Measurements from ENCODE around the gene GPX2.
"Not testable (repeated sequence)": the region's sequence is repeated elsewhere in the genome, so short reads cannot be mapped to it uniquely, and the experiment has no call there.

GPX2 gene

DNA sequence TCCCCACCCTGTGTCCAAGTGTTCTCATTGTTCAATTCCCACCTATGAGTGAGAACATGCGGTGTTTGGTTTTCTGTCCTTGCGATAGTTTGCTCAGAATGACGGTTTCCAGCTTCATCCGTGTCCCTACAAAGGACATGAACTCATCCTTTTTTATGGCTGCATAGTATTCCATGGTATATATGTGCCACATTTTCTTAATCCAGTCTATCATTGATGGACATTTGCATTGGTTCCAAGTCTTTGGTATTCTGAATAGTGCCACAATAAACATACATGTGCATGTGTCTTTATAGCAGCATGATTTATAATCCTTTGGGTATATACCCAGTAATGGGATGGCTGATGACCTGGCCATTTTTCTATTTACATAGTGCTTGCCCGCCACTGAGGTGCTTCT, 29.1 kb downstream of the GPX2 start:
- not testable (repeated sequence) for DNase-seq (ENCODE audit: low read depth)

DNA sequence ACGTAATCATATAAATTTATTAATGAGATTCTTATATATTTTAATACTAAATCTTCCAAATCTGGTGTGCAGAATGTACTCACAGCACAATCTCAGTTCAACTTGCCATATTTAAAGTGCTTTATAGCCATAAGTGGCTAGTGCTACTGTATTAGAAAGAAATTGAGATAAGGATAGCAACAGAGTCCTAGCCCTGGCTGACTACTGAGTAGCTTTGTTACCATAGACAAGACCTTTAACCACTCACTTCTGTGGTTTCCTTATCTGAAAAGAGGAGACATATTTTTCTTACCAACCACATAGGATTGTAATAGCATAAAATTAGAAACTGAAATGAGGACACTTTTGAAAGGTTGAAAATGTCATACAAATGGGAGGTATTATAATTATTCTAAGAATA, 30.3 kb downstream of the GPX2 start:
- DNase-seq (ENCODE audit: low read depth): no peak

DNA sequence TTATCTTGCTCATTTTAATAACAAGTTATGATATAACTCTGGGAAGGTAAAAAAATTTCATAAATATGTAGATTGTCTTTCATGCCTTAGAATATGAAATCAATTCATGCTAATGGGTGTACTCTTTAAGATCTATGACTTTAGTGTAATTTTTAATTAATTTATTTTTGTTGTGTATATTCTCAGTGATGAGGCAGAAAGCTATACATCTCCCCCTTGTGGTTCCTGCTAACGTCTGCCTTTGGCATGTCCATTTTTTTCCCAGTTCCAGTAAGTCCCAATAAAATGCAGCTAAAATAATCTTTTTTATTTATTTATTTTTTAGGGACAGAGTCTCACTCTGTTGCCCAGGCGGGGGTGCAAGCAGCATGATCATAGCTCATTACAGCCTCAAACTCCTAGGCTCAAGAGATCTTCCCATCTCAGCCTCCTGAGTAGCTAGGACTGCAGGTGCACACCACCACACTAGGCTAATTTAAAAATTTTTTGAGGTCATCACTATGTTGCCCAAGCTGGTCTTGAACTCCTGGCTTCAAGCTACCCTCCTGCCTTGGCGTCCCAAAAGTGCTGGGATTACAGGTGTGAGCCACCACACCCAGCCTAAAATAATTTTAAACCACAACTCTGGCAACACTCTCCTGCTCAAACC, 31.6 kb downstream of the GPX2 start:
- DNase-seq (ENCODE audit: low read depth): no peak

DNA sequence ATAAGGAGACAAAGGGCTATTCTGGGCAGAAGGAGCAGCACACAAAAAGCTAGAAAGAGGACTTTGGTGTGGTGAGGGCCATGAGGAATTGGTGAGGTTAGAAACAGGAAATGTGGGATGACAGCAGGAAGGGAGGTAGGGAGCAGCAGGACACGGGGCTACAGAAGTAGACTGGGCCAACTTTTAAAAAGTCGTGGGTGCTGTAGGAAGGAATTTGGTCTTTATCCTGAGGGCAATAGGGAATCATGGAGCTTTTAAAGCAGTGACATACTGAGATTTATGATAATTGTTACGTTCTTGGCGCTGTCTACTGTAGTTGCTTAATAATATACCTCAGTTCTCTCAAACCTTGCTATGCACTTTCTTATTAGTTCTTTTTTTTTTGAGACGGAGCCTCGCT, 36.5 kb downstream of the GPX2 start:
- DNase-seq (ENCODE audit: low read depth): no peak

DNA sequence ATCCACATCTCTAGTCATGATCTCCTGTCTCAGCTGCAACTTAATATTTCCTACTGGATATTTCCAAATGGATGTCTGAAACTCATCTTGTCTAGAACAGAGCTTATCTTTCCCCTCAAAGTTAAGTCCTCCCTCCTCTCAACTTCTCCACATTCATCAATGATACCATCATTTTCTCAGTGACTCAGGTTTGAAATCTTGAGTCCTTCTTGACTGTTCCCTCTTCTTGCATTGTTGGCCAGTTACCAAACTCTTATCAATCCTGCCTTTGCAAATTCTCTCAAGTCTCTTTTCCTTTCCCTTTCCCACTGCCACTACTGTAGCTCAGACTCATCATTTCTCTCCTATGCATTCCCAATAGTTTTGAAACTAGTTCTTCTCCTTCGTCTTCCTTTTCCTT, 42.6 kb downstream of the GPX2 start:
- DNase-seq (ENCODE audit: low read depth): no peak

DNA sequence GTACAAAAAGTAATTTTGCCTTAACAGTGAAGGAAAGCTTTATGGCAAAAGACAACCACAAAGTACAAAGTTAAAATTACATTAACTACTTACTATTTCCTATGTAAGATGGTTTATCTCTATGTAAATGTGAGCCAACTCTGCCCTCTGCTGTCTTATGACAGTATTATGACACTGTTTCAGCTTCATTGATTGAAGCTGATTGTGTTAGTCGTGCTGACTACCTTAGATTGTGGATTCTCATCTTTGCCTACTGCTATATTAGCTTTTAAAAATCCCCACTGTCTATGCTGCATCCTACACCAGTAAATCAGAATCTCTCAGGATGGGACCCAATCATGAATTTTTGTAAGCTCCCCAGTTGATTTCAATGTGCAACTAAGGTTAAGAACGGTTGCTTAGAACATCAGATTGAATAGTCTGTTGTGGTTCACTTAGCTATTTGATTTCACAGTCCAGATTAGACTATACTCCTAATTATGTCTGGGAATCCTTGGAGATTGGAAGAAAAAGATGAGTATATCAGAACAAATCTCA, 50.6 kb downstream of the GPX2 start:
- no peak for DNase-seq (ENCODE audit: low read depth)

DNA sequence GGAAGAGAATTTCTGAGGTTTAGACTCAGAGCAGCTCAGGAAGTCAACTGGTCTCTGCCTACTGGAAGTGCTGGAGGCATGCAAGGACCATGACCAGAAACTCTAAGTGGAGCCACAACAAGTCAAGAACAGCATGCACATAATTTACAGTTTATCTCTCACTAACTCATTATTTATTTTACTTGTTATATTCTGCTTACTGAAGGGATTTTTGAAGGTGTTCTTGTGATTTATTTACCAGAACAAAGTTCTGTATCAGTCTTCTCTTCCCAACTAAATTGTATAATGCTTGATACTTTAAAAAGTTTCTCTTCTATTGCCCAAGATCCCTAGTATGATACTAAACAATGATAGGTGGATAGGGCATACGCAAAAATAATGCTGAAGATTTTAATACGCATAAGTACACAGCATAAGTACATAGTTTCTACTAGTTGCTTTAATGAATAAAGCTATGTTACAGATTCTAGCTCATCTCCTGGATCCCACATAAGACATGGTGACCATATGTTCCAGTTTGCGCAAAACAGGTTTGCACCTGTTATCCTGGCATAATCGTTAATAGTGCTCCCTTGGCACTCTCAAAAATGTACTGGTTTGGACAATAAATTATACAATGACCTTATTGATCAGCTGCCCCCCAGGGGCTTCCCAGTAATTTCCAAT, 51.2 kb downstream of the GPX2 start:
- no peak for DNase-seq (ENCODE audit: low read depth)

DNA sequence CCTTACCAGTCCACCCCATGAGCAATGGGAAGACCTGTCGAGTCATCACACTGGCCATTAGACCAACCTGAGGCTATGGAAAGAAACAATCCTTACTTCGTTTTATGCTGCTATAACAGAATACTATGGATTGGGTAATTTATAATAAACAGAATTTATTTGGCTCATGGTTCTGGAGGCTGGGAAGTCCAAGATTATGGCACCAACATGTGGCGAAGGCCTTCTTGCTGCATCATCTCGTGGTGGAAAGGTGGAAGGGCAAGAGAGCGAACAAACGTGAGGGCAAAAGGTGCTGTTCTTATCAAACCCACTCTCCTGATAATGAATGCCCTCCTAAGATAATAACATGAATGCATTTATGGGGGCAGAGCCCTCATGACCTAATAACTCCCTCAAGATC, 53.2 kb downstream of the GPX2 start:
- no peak for DNase-seq (ENCODE audit: low read depth)
